Inflammatory macrophage treated with lipopolysaccharide for 1 hour (primary cell): Measurements from ENCODE around the gene ALPL.

Experiments used
- DNase-seq, 2 donors: peaks; one replicate each; pipeline ENCODE4 v3.0.0-alpha.2; 2020 to 2022

Gene ALPL

GRCh38 chr1:21621761-21622436, 112.7 kb downstream of the ALPL start:
- DNase-seq, result no peak

- DNase-seq, result no peak
Observed at GRCh38 chr1:21622466-21623315, 113.5 kb downstream of the ALPL start.

- no peak for DNase-seq
Observed at GRCh38 chr1:21623410-21623961, 114.3 kb downstream of the ALPL start.

- DNase-seq, result no peak
Observed at GRCh38 chr1:21624571-21625389, 115.6 kb downstream of the ALPL start.

GRCh38 chr1:21625390-21626190, 116.4 kb downstream of the ALPL start:
- no peak for DNase-seq

- no peak for DNase-seq
Observed at GRCh38 chr1:21626921-21627339, 117.7 kb downstream of the ALPL start.
